Adipocyte (in vitro differentiated cells): ENCODE measurements around the gene SIK2.

Experiments
- DNase-seq: peaks from one replicate; pipeline ENCODE4 v3.0.0-alpha.2; 2015; ENCODE audit warnings: low read depth
- H3K27me3 ChIP-seq: replicated peaks from 2 replicates; pipeline ENCODE4 v1.7.0; 2013; ENCODE audit warnings: mild to moderate bottlenecking, low read length, moderate library complexity; ENCODE audit not compliant: control insufficient read depth, insufficient read depth
- H3K36me3 ChIP-seq: 2 replicates; pipeline ENCODE4 v1.7.0; 2013; ENCODE audit warnings: low read length, mild to moderate bottlenecking, moderate library complexity; ENCODE audit not compliant: control insufficient read depth, insufficient read depth, severe bottlenecking
- H3K4me1 ChIP-seq: 2 replicates; pipeline ENCODE4 v1.7.0; 2013; ENCODE audit warnings: mild to moderate bottlenecking, low read length, moderate library complexity; ENCODE audit not compliant: control insufficient read depth, insufficient read depth
- H3K4me3 ChIP-seq: 2 replicates; pipeline ENCODE4 v1.7.0; 2013; ENCODE audit warnings: mild to moderate bottlenecking, low read length, moderate library complexity
- H3K9ac ChIP-seq: 2 replicates; pipeline ENCODE4 v1.7.0; 2013; ENCODE audit warnings: mild to moderate bottlenecking, low read length, moderate library complexity
- H3K9me3 ChIP-seq: 2 replicates; pipeline ENCODE4 v1.7.0; 2013; ENCODE audit warnings: mild to moderate bottlenecking, low read length, moderate library complexity; ENCODE audit not compliant: control insufficient read depth

Gene SIK2

DNA sequence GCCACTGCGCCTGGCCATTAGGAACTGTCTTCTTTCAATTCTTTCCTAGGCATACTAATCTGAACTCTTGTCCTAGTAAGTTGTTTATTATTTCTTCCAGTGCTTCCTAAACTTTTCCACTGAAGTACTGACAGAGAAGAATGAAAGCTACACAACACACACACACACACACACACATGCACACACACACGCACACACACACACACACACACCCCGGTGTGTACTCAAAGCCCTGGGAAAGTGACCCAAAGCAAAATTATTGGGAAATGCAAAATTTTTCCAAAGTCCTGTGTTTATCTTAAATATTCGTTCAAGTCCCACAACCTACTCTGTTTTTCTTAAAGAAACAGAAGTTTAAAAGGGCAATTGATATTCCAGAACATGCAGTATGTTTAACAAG, 19.4 kb upstream of the SIK2 start:
- H3K9me3 ChIP-seq, result no peaks in the 10 kb centered on the region
- H3K36me3 ChIP-seq, result no peaks in the 10 kb centered on the region
- H3K27me3 ChIP-seq, result no peaks in the 10 kb centered on the region
- no peak overlapping the region for H3K4me3 ChIP-seq
- H3K9ac ChIP-seq, result no peak overlapping the region
- peak; percentile 54 for DNase-seq
- H3K4me1 ChIP-seq, result peaks cover 3% of the 10 kb centered on the region

DNA sequence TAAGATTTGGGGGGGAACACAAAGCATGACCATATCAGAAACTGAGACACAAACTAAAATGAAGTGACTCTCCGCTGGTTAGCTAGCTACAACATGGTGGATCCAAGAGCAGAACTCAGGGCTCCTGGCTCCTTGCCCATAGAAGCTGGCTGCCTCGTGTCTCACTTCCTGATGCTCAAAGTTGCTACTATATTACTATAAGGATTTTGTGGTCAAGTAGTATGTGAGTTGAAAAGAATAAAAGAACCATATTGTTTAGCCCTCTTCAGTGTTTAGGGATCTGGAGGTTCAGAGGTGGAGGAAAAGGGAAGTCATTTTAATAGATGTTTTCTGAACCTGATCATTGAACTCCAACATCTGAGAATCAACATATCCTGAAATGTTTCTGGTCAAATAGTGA, 16.9 kb upstream of the SIK2 start:
- H3K4me3 ChIP-seq, result no peak overlapping the region
- H3K36me3 ChIP-seq, result no peaks in the 10 kb centered on the region
- H3K4me1 ChIP-seq, result peaks cover 11% of the 10 kb centered on the region

DNA sequence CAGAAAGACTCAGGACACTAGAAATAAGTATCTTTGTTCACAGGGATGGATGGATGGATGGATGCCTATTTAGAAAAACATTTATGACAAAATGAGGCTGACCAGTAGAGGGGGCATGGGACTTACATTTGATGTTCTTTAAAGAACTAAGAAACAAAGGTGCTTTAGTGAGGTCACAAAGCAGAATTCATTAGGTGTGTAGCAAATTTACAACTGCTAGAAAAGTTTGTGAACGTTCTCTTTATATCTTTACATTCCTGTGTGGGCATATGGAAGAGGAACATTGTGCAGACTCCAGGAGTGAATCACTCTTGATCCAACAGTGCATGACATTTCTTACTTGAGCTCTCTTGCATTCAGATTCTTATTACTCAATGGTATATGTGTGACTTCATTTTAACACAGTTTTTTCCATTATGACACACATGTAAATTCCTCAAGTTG, 15.8 kb upstream of the SIK2 start:
- Histone ChIP-seq H3K9ac (no peak overlapping the region), H3K4me1 (peaks cover 11% of the 10 kb centered on the region), H3K36me3 (no peaks in the 10 kb centered on the region), H3K4me3 (no peak overlapping the region), H3K9me3 (no peaks in the 10 kb centered on the region), H3K27me3 (no peaks in the 10 kb centered on the region)
- peak; percentile 80 for DNase-seq

More for the DNA sequence above, 16.9 kb upstream of the SIK2 start:
- DNase-seq, result peak; percentile 49
- H3K9ac ChIP-seq, result no peak overlapping the region
- no peaks in the 10 kb centered on the region for H3K9me3 ChIP-seq
- H3K27me3 ChIP-seq, result no peaks in the 10 kb centered on the region

DNA sequence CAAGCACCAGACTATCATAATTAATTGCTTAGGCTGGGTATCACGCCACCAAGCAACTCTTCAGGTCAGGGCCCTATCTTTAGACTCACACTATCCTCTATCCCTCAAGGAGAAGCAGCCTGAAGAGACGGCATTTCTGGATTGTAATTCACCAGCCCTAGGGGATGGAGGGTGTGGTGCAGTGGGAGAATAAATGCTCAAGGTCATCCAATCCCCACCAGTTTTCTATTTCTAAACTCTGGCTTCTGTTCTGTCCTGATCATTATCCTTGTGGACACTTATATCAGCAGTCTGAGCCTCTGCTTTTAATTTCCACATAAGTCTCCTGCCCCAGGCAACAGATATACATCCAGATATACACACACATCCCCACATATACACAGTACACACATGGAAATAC, 13.1 kb upstream of the SIK2 start:
- no peaks in the 10 kb centered on the region for H3K36me3 ChIP-seq
- DNase-seq, result no peak
- H3K4me1 ChIP-seq, result peaks cover 11% of the 10 kb centered on the region
- no peak overlapping the region for H3K4me3 ChIP-seq
- no peaks in the 10 kb centered on the region for H3K27me3 ChIP-seq
- H3K9me3 ChIP-seq, result no peaks in the 10 kb centered on the region
- no peak overlapping the region for H3K9ac ChIP-seq

DNA sequence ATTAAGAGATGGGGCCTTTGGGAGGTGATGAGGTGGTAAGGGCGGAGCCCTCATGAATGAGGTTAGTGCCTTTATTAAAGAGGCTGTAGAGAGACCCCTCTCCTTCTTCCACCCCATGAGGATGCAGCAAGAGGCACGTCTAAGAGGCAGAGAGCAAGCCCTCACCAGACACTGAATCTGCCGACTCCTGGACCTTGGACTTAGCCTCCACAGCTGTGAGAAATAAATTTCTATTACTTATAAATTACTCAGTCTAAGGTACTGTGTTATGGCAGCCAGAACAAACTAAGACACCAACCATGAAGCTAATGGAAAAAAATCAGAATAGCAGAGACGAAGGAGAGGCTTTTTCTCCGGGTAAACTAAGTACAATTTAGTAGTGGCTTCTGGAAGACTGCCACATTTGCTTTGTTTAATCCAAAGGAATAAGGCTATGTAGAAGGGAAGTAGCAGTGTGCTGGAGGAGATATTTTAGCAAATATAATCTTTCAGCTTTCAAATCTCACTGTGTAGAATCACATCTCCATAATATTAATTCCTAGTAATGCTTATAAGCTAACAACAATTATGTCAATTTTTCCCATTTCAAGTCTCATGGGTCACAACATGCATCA, 12.3 kb upstream of the SIK2 start:
- H3K4me1 ChIP-seq, result peaks cover 11% of the 10 kb centered on the region
- no peaks in the 10 kb centered on the region for H3K9me3 ChIP-seq
- H3K27me3 ChIP-seq, result no peaks in the 10 kb centered on the region
- no peak overlapping the region for H3K9ac ChIP-seq
- H3K4me3 ChIP-seq, result no peak overlapping the region
- DNase-seq, result no peak
- H3K36me3 ChIP-seq, result no peaks in the 10 kb centered on the region

DNA sequence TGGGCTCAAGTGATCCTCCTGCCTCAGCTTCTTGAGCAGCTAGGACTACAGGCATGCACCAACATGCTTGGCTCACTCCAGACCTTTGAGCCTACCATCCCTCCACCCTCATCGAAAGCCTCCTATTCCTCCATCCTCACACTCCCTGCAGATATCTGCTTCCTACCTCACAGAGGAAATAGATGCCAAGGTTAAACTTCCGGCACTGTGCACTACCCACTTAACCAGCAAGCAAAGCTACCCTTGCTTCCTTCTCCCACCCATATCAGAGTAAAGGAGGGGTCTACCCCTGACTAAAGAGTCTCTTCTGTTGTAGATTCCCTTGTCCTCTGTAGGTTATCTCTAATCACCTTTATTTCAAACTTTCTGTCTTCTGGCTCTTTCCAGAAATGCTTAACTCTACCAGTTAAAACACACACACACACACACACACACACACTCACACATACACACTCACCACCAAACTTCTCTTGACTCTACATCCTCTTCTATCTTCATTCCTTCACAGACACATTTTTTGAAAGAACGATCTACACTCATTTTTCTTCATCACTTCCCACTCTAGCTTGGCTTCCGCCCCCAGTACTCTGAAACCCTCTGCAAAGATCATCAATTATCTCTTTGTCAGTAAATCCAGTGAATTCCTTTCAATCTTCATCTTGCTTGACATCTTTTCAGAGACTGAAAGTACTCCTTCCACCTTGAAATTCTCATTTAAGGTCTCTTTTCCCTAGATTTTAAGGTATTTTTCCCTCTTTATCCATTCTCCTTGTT, 10.9 kb upstream of the SIK2 start:
- Histone ChIP-seq H3K9ac (no peak overlapping the region), H3K4me1 (peaks cover 11% of the 10 kb centered on the region), H3K4me3 (no peak overlapping the region), H3K9me3 (no peaks in the 10 kb centered on the region), H3K36me3 (no peaks in the 10 kb centered on the region), H3K27me3 (no peaks in the 10 kb centered on the region)
- no peak for DNase-seq

DNA sequence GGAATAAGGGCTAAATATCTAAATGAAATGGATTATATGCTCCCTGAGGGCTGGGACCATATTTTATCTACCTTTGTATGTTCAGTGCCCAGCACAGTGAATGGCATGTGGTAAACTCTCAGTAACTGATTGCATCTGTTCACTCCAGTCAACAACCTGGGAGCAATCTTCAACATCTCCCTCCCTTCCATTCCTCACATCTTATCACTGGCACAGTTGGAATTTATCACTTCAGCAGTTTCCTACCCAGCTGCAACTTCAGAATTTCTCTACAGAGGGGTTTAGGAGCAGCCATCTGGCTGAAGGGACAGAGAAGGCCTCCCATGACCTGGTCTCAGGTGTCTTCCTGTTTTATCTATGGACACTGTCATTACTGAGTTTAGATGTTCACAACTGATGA, 9.8 kb upstream of the SIK2 start:
- Histone ChIP-seq H3K4me1 (peaks cover 7% of the 10 kb centered on the region), H3K36me3 (no peaks in the 10 kb centered on the region), H3K27me3 (no peaks in the 10 kb centered on the region), H3K9me3 (no peaks in the 10 kb centered on the region), H3K9ac (no peak overlapping the region), H3K4me3 (no peak overlapping the region)
- DNase-seq, result no peak

DNA sequence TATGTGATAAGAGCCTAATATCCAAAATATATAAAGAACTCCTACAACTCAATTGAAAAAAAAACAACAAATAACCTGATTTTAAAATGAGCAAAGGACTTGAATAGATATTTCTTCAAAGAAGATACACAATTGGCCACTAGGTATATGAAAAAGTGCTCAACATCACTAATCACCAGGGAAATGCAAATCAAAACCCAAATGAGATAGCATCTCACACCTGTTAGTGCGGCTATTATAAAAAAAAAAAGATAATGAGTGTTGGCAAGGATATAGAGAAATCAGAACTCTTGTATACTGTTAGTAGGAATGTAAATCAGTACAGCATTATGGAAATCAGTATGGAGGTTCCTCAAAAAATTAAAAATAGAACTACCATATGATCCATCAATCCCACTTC, 5.9 kb upstream of the SIK2 start:
- H3K36me3 ChIP-seq, result no peaks in the 10 kb centered on the region
- H3K9ac ChIP-seq, result no peak overlapping the region
- H3K27me3 ChIP-seq, result no peaks in the 10 kb centered on the region
- H3K4me3 ChIP-seq, result no peak overlapping the region
- no peak for DNase-seq
- H3K9me3 ChIP-seq, result no peaks in the 10 kb centered on the region
- H3K4me1 ChIP-seq, result peaks cover 16% of the 10 kb centered on the region

DNA sequence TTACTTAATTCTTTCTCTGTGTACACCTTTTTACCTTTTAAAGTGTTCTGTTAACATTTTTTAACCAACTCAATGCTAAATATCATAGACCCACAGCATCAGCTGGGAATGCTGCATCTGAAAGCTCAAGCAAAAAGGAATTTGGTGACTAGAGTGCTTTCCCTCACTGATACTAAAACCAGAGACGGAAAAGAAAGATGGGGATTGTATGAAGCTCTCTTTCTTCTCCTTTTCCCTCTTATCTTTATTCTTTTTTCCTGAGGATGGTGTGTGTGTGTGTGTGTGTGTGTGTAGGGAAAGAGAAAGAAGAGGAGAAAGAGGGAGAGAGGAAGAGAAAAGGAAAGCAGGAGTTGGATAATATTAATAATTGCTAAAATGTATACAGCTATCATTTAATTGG, 4.1 kb upstream of the SIK2 start:
- peak; percentile 25 for DNase-seq
- H3K4me1 ChIP-seq, result peaks cover 22% of the 10 kb centered on the region
- peak overlapping the region; percentile 79 for H3K9ac ChIP-seq
- no peaks in the 10 kb centered on the region for H3K36me3 ChIP-seq
- H3K4me3 ChIP-seq, result peak overlapping the region; percentile 63
- H3K9me3 ChIP-seq, result no peaks in the 10 kb centered on the region
- H3K27me3 ChIP-seq, result no peaks in the 10 kb centered on the region

DNA sequence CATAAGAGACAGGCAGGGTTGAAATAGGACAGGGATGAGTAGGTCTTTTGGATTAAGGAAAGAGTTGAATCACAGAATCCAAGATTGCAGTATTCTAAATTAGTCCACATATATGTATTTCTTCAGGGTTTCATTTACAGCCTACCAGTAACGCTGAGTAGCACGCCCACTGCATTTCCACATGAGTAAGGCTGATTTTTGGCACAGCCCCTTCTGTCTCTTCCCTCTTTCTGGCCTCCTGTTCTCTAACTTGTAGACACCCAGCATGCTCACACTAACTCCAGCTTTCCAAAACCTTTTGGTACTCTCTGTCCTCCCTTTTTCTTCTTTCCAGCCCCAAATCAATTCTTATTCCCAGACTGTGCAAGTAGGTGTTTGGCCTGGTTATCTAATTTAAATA, 3.7 kb upstream of the SIK2 start:
- Histone ChIP-seq H3K9me3 (no peaks in the 10 kb centered on the region), H3K4me1 (peaks cover 22% of the 10 kb centered on the region), H3K9ac (peak overlapping the region; percentile 79), H3K36me3 (no peaks in the 10 kb centered on the region), H3K27me3 (no peaks in the 10 kb centered on the region), H3K4me3 (peak overlapping the region; percentile 63)
- DNase-seq, result peak; percentile 92

DNA sequence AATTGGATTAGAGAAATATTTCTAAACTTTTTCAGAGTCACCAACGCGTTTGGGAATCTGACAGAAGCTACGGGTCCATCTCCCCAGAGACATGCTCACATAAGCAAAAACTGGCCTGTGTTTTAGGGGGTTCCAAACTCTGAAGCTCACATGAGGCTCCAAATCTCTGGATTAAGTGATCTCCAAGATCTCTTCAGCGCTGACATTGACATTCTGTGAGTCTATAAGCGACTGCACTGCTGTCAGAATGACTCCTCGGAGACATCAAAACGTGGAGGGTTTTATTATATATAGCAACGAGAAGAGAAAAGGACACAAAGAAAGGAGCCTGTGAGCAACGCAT, 642 bp upstream of the SIK2 start:
- Histone ChIP-seq H3K4me3 (peak overlapping the region; percentile 72), H3K9me3 (no peaks in the 10 kb centered on the region), H3K9ac (peak overlapping the region; percentile 69), H3K4me1 (peaks cover 36% of the 10 kb centered on the region), H3K27me3 (no peaks in the 10 kb centered on the region), H3K36me3 (no peaks in the 10 kb centered on the region)
- DNase-seq, result no peak
